Keratinocyte (primary cell): ENCODE results near the gene PRR33. TPM values are rescaled to one million over a fixed set of nuclear protein-coding genes. Genes with fewer than 3 reads are reported as not detected.

Experiments
- DNase-seq: peaks from one replicate; pipeline ENCODE4 v3.0.0-alpha.2; 2011; ENCODE audit warnings: low read depth, missing footprints, low spot score
- FAIRE-seq: peaks from 2 replicates; lab custom pipeline; 2011; peaks lifted over from hg19 to GRCh38; lab: Jason Lieb, UNC
- H2AFZ ChIP-seq: 2 replicates; pipeline ENCODE4 v1.6.0; 2012; ENCODE audit warnings: low read length, control low read depth, inconsistent platforms; ENCODE audit not compliant: control insufficient read depth
- H3K27ac ChIP-seq: 2 replicates; pipeline ENCODE4 v1.5.1; 2011; ENCODE audit warnings: low read length; ENCODE audit not compliant: control insufficient read depth, insufficient read depth
- H3K27me3 ChIP-seq: 3 replicates; pipeline ENCODE4 v1.6.0; 2011; ENCODE audit warnings: low read length; ENCODE audit not compliant: control insufficient read depth, insufficient read depth; ENCODE audit errors: extremely low read depth
- H3K36me3 ChIP-seq, 2 experiments: 2 replicates in 1 of 2; 3 replicates in 1 of 2; pipeline ENCODE4 v1.5.1; 2011; ENCODE audit warnings: low read length in 2 of 2, mild to moderate bottlenecking in 1 of 2; ENCODE audit not compliant: control insufficient read depth in 2 of 2, insufficient read depth in 2 of 2; ENCODE audit errors: extremely low read depth in 1 of 2
- H3K4me1 ChIP-seq: 3 replicates; pipeline ENCODE4 v1.5.1; 2011; ENCODE audit warnings: low read length; ENCODE audit not compliant: control insufficient read depth, insufficient read depth; ENCODE audit errors: extremely low read depth
- H3K4me2 ChIP-seq: 3 replicates; pipeline ENCODE4 v1.6.0; 2011; ENCODE audit warnings: low read depth, low read length; ENCODE audit not compliant: control insufficient read depth, insufficient read depth; ENCODE audit errors: extremely low read depth
- H3K4me3 ChIP-seq, 3 experiments: fragments of 200-600 bp in 1 of 3; sonication (generic) in 1 of 3; 2 replicates in 2 of 3; 3 replicates in 1 of 3; pipeline ENCODE4 v1.5.1; 2011 to 2016; ENCODE audit warnings: low read length in 3 of 3, mild to moderate bottlenecking in 3 of 3, control low read depth in 2 of 3, inconsistent platforms in 1 of 3, low read depth in 1 of 3, mixed read lengths in 1 of 3, mixed run types in 1 of 3, moderate library complexity in 1 of 3; ENCODE audit not compliant: control insufficient read depth in 2 of 3, insufficient read depth in 2 of 3; ENCODE audit errors: extremely low read depth in 1 of 3
- H3K79me2 ChIP-seq: 2 replicates; pipeline ENCODE4 v1.6.0; 2012; ENCODE audit warnings: low read length; ENCODE audit not compliant: control insufficient read depth, insufficient read depth
- H3K9ac ChIP-seq: 3 replicates; pipeline ENCODE4 v1.6.0; 2011; ENCODE audit warnings: low read length; ENCODE audit not compliant: control insufficient read depth, insufficient read depth; ENCODE audit errors: extremely low read depth
- H3K9me1 ChIP-seq: 3 replicates; pipeline ENCODE4 v1.6.0; 2011; ENCODE audit warnings: low read length; ENCODE audit not compliant: control insufficient read depth, insufficient read depth; ENCODE audit errors: extremely low read depth
- H3K9me3 ChIP-seq: 2 replicates; pipeline ENCODE4 v1.5.1; 2012; ENCODE audit warnings: low read depth, low read length; ENCODE audit not compliant: control insufficient read depth
- H4K20me1 ChIP-seq: 3 replicates; pipeline ENCODE4 v1.6.0; 2011; ENCODE audit warnings: low read length; ENCODE audit not compliant: control insufficient read depth, insufficient read depth; ENCODE audit errors: extremely low read depth
- EZH2 ChIP-seq: IDR thresholded peaks from one replicate; pipeline ENCODE4 v1.6.1; 2012; ENCODE audit warnings: inconsistent platforms, mild to moderate bottlenecking, low read length, moderate library complexity
- dilution Hi-C: fragments of 300-500 bp; cut with MboI; formaldehyde crosslinking; loops from one replicate; pipeline ENCODE4 v1.7.0; 2020; ENCODE audit warnings: low sequenced_read_pairs; ENCODE audit not compliant: extremely low pct_ligation_motif_present
- polyA plus RNA-seq, 5 experiments: library from polyadenylated mRNA; depleted of rRNA in 3 of 5; stranded (reverse) in 3 of 5; stranded (forward) in 1 of 5; unstranded in 1 of 5; fragments of >200 nt; gene quantifications; 1 replicate in 1 of 5; 2 replicates in 3 of 5; 3 replicates in 1 of 5; pipeline versions ENCODE4 v1.2.1 to v1.2.3, GENCODE V29; 2011 to 2012; ENCODE audit warnings: missing spikeins in 2 of 5, low read depth in 1 of 5, low replicate concordance in 1 of 5
- TF ChIP-seq, protein P1 (sequence below), 3 experiments: IDR thresholded peaks in 1 of 3; conservative IDR thresholded peaks in 1 of 3; optimal IDR thresholded peaks in 1 of 3; 2 replicates in 2 of 3; 3 replicates in 1 of 3; pipeline versions ENCODE3 to v1.5.1; 2011; ENCODE audit warnings: low read length in 3 of 3, mild to moderate bottlenecking in 3 of 3, moderate library complexity in 2 of 3, control low read depth in 1 of 3, inconsistent platforms in 1 of 3; ENCODE audit not compliant: insufficient read depth in 2 of 3; ENCODE audit errors: extremely low read depth in 1 of 3

The PRR33 gene
- polyA plus RNA-seq, 1 donor (not counting 4 experiments of a cell fraction or from before 2014, with no cell fraction given) = not detected

GRCh38 chr11:1922481-1923081 lies 30.9 kb upstream of the PRR33 start:
- DNase-seq (no peak), FAIRE-seq (no peak)
- Histone ChIP-seq H4K20me1 (no peaks in the 10 kb centered on the region), H3K27me3 (peaks cover 8% of the 10 kb centered on the region), H2AFZ (no peak overlapping the region), H3K9me3 (no peaks in the 10 kb centered on the region), H3K4me1 (peaks cover 5% of the 10 kb centered on the region), H3K36me3 (no peaks in the 10 kb centered on the region), H3K4me3 (no peak overlapping the region), H3K79me2 (no peaks in the 10 kb centered on the region), H3K9ac (no peak overlapping the region), H3K4me2 (no peak overlapping the region), H3K9me1 (no peaks in the 10 kb centered on the region), H3K27ac (no peak overlapping the region)
- no peak for TF ChIP-seq EZH2
- TF ChIP-seq, protein P1, sequence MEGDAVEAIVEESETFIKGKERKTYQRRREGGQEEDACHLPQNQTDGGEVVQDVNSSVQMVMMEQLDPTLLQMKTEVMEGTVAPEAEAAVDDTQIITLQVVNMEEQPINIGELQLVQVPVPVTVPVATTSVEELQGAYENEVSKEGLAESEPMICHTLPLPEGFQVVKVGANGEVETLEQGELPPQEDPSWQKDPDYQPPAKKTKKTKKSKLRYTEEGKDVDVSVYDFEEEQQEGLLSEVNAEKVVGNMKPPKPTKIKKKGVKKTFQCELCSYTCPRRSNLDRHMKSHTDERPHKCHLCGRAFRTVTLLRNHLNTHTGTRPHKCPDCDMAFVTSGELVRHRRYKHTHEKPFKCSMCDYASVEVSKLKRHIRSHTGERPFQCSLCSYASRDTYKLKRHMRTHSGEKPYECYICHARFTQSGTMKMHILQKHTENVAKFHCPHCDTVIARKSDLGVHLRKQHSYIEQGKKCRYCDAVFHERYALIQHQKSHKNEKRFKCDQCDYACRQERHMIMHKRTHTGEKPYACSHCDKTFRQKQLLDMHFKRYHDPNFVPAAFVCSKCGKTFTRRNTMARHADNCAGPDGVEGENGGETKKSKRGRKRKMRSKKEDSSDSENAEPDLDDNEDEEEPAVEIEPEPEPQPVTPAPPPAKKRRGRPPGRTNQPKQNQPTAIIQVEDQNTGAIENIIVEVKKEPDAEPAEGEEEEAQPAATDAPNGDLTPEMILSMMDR (optimal IDR thresholded peaks at IDR 0.05 in 1 of 3, IDR thresholded peaks at IDR 0.05 in 1 of 3, conservative IDR thresholded peaks at IDR 0.05 in 1 of 3; ENCODE audit: extremely low read depth in 1 of 3, insufficient read depth in 2 of 3, low read length in 3 of 3) = no peak
- dilution Hi-C loops = no loop called here

DNA sequence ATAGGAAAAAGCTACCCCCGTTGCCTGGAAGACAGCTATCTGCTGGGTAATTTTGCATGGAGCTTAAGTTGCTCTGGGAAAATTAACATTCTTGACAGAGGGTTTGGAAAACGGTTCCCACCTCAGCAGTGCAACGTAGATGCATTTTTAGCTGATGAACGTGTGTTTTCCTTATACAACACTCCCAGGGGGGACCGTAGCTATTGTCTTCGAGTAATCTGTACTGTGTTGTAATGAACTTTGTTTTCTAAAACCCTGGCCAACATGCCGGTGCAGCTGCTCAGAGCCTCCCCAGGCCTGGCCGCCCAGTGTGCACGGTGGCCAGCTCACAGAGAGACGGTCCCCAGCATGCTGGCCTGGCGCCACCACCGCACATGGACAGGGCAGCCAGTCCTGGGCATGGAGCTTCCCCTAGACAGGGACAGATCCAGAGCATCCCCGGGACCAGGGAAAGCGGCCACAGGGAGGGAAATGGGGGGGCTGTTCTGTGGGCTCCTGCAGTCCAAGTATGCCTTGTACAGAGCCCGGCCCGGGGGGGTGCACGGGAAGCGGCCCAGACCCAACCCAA lies 30.0 kb upstream of the PRR33 start:
- TF ChIP-seq, protein P1 (optimal IDR thresholded peaks at IDR 0.05 in 1 of 3, IDR thresholded peaks at IDR 0.05 in 1 of 3, conservative IDR thresholded peaks at IDR 0.05 in 1 of 3; ENCODE audit: extremely low read depth in 1 of 3, insufficient read depth in 2 of 3, low read length in 3 of 3) = no peak
- no peak for TF ChIP-seq EZH2
- Histone ChIP-seq H3K27ac (no peak overlapping the region), H3K27me3 (peaks cover 12% of the 10 kb centered on the region)

More for the DNA sequence above, 30.0 kb upstream of the PRR33 start:
- no peaks in the 10 kb centered on the region for H3K9me1 ChIP-seq
- H3K79me2 ChIP-seq = no peaks in the 10 kb centered on the region
- DNase-seq = no peak
- dilution Hi-C loops = no loop called here
- H3K4me1 ChIP-seq = peaks cover 5% of the 10 kb centered on the region
- no peaks in the 10 kb centered on the region for H4K20me1 ChIP-seq
- no peak overlapping the region for H3K4me2 ChIP-seq
- H3K36me3 ChIP-seq = no peaks in the 10 kb centered on the region
- no peaks in the 10 kb centered on the region for H3K9me3 ChIP-seq
- H3K9ac ChIP-seq = no peak overlapping the region
- no peak for FAIRE-seq
- H2AFZ ChIP-seq = no peak overlapping the region
- no peak overlapping the region for H3K4me3 ChIP-seq
